Right atrium auricular region (tissue), 2 donors: ENCODE data around the gene SPAG16. TPM values are rescaled to one million over a fixed set of nuclear protein-coding genes. Genes with fewer than 3 reads are reported as not detected.

ENCODE experiments used
- DNase-seq: peaks from one replicate; pipeline ENCODE4 v3.0.0-alpha.2; 2019; ENCODE audit warnings: low spot score
- H3K27ac ChIP-seq, 2 donors: fragments of 200-600 bp; sonication (generic); 1 replicate in 1 of 2; 2 replicates in 1 of 2; pipeline ENCODE4 v1.5.1; 2016 to 2019
- H3K27me3 ChIP-seq, 2 donors: fragments of 200-600 bp; sonication (generic); one replicate each; pipeline versions ENCODE4 v1.5.1 to v1.6.0; 2017 to 2019
- H3K36me3 ChIP-seq: fragments of 200-600 bp; sonication (generic); one replicate; pipeline ENCODE4 v1.5.1; 2016
- H3K4me1 ChIP-seq, 2 donors: fragments of 200-600 bp; sonication (generic); one replicate each; pipeline versions ENCODE4 v1.5.1 to v1.6.0; 2017 to 2019
- H3K4me3 ChIP-seq, 2 donors: fragments of 200-600 bp; sonication (generic); 1 replicate in 1 of 2; 2 replicates in 1 of 2; pipeline ENCODE4 v1.5.1; 2017 to 2019; ENCODE audit warnings: mild to moderate bottlenecking in 1 of 2, moderate library complexity in 1 of 2
- H3K9me3 ChIP-seq, 2 donors: fragments of 200-600 bp; sonication (generic); one replicate each; pipeline ENCODE4 v1.5.1; 2019
- CTCF ChIP-seq, 2 donors: fragments of 200-600 bp; sonication (generic); IDR thresholded peaks; one replicate each; pipeline ENCODE4 v1.5.1; 2019; ENCODE audit warnings: antibody characterized with exemption in 2 of 2
- total RNA-seq, 2 donors: library from RNA; depleted of rRNA; stranded (reverse); fragments of >200 nt; gene quantifications; one replicate each; pipeline ENCODE4 v1.1.0, GENCODE V29; 2016

The SPAG16 gene
- total RNA-seq, 2 donors from 2014 or later: 17.3 to 18.3 TPM

DNA sequence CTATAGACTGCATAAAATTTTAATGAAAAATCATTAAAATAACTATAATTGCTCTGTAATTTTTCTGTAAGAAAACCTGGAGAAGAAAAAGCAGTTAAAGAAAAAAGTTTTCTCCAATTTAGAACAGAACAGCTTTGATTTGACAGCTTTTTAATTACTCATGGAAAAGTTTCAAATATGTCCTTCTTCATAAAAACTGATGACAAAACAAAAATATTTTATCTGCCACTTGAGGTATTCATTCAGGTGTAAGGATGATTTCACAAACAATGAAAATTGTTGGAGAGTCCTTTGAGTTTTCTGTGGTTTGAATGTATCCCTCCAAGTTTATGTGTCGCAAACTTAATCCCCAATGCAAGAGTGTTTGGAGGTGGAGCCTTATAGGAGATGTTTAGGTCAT is 824.3 kb downstream of the SPAG16 start:
- Histone ChIP-seq H3K4me3 (no peak overlapping the region), H3K9me3 (peaks cover 0 to 6% of the 10 kb centered on the region in 2 donors), H3K4me1 (no peaks in the 10 kb centered on the region), H3K36me3 (no peaks in the 10 kb centered on the region), H3K27ac (no peak overlapping the region), H3K27me3 (no peaks in the 10 kb centered on the region)
- no peak for TF ChIP-seq CTCF (IDR thresholded peaks at IDR 0.05)
- DNase-seq: no peak

DNA sequence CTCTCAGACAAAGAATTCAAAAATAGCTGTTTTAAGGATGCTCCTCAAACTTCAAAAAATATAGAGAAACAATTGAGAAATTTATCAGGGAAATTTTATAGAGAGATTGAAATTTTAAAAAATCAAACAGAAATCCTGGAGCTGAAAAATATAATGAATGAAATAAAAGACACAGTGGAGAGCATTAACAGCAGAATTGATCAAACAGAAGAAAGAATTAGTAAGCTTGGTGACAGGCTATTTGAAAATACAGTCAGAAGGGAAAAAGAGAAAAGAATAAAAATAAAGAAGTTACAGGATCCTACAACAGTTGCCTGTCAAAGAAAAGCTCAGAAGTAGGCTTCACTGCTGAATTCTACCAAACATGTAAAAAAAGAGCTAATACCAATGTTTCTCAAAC is 832.8 kb downstream of the SPAG16 start:
- H3K9me3 ChIP-seq: peaks cover 0 to 21% of the 10 kb centered on the region in 2 donors
- no peak for TF ChIP-seq CTCF (IDR thresholded peaks at IDR 0.05)
- no peak overlapping the region for H3K27ac ChIP-seq
- H3K4me1 ChIP-seq: no peaks in the 10 kb centered on the region
- H3K27me3 ChIP-seq: no peaks in the 10 kb centered on the region
- no peak for DNase-seq
- H3K36me3 ChIP-seq: no peaks in the 10 kb centered on the region
- H3K4me3 ChIP-seq: no peak overlapping the region

DNA sequence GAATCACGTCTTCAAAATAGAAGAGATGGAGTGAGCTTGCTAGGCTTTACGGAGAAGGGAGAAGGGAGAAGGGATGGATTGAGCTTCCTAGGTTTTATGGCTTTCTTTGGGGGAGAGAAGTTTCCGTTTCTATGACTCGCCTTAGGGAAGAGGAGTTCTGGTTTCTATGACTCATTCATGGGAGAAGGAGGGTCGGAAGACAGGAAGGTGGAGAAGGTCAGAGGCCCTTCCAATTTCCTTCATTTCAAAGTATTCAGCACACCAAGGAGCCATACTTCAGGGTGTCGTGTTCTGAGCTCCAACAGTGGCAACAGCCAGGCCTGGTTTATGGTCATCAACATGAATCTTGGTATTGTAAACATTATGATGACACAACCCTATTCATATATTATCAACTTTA is 841.9 kb downstream of the SPAG16 start:
- Histone ChIP-seq H3K36me3 (no peaks in the 10 kb centered on the region), H3K27me3 (no peaks in the 10 kb centered on the region), H3K9me3 (no peaks in the 10 kb centered on the region), H3K4me3 (no peak overlapping the region), H3K27ac (no peak overlapping the region), H3K4me1 (no peaks in the 10 kb centered on the region)
- DNase-seq: no peak
- no peak for TF ChIP-seq CTCF (IDR thresholded peaks at IDR 0.05)

DNA sequence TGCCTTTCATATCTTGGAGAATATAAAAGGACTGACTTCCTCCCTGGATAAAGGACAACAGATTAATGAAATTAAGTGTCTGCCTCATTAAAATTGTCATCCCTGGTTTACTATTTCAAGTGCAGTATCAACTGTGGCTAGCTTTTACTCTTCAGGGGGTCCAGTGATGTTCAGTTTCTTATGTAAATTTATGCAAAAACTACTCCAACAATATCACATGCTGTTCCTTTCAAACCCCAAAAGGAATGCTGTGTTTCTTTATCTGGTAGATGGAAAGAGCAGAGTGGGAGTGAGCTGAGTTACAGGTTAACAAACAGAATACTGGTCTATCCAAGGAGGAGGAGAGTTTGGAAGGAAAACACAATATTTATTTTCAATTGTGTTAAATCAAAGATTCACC is 842.9 kb downstream of the SPAG16 start:
- Histone ChIP-seq H3K27ac (no peak overlapping the region), H3K4me1 (no peaks in the 10 kb centered on the region), H3K4me3 (no peak overlapping the region), H3K9me3 (no peaks in the 10 kb centered on the region), H3K27me3 (no peaks in the 10 kb centered on the region), H3K36me3 (no peaks in the 10 kb centered on the region)
- TF ChIP-seq CTCF (IDR thresholded peaks at IDR 0.05): no peak
- DNase-seq: no peak

GRCh38 chr2:214127571-214127970 is 843.3 kb downstream of the SPAG16 start:
- no peak for DNase-seq
- Histone ChIP-seq H3K4me3 (no peak overlapping the region), H3K9me3 (no peaks in the 10 kb centered on the region), H3K4me1 (no peaks in the 10 kb centered on the region), H3K27ac (no peak overlapping the region), H3K36me3 (no peaks in the 10 kb centered on the region), H3K27me3 (no peaks in the 10 kb centered on the region)
- TF ChIP-seq CTCF (IDR thresholded peaks at IDR 0.05): no peak

DNA sequence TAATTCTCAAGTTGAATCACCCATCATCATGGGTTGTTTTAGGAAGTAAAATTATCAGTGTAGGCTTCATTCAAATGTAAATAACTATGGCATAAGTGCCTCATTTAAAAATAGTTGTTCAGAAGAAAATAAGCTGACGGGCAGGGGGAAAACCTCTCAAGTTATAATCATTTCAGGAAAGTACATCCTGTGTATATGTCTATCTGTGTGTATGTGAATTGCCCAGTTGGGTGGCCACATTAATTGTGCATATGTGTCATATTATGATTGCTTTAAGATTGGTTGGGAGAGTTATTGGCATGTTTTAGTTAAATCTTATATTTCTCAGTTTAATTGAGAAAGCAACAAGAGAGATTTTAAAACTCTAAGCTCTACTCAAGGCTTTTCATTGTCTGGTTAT is 843.8 kb downstream of the SPAG16 start:
- Histone ChIP-seq H3K4me1 (no peaks in the 10 kb centered on the region), H3K27ac (no peak overlapping the region), H3K27me3 (no peaks in the 10 kb centered on the region), H3K36me3 (no peaks in the 10 kb centered on the region), H3K9me3 (no peaks in the 10 kb centered on the region), H3K4me3 (no peak overlapping the region)
- no peak for TF ChIP-seq CTCF (IDR thresholded peaks at IDR 0.05)
- no peak for DNase-seq
